DND-41 (cell line): Measurements from ENCODE around the gene SMG7.

Experiments used
- ATAC-seq: fragments of 200-7000 bp; cut with Tn5 transposase; 3 replicates; pipeline ENCODE4 v1.9.1; 2021; ENCODE audit warnings: low read depth; ENCODE audit not compliant: insufficient read depth
- DNase-seq: peaks from one replicate; pipeline ENCODE4 v3.0.0-alpha.2; 2020
- H2AFZ ChIP-seq: 2 replicates; pipeline ENCODE4 v1.6.0; 2012; ENCODE audit warnings: low read depth, low read length
- H3K27ac ChIP-seq: 2 replicates; pipeline ENCODE4 v1.5.1; 2012; ENCODE audit warnings: low read length, inconsistent platforms
- H3K27me3 ChIP-seq: fragments of 200-600 bp; sonication (generic); 2 replicates; pipeline ENCODE4 v1.6.0; 2012; ENCODE audit warnings: low read length, mild to moderate bottlenecking, inconsistent platforms; ENCODE audit not compliant: insufficient read depth, poor library complexity
- H3K36me3 ChIP-seq: 2 replicates; pipeline ENCODE4 v1.5.1; 2012; ENCODE audit warnings: low read length, inconsistent platforms; ENCODE audit not compliant: insufficient read depth
- H3K4me1 ChIP-seq: 2 replicates; pipeline ENCODE4 v1.5.1; 2012; ENCODE audit warnings: mild to moderate bottlenecking, low read length; ENCODE audit not compliant: insufficient read depth
- H3K4me2 ChIP-seq: 2 replicates; pipeline ENCODE4 v1.6.0; 2012; ENCODE audit warnings: mild to moderate bottlenecking, moderate library complexity, low read length, inconsistent platforms; ENCODE audit not compliant: insufficient read depth
- H3K4me3 ChIP-seq, 2 experiments: fragments of 200-600 bp in 1 of 2; shearing (Covaris generic) in 1 of 2; 2 replicates each; pipeline ENCODE4 v1.5.1; 2012 to 2016; ENCODE audit warnings: inconsistent platforms in 2 of 2, low read length in 2 of 2, mild to moderate bottlenecking in 2 of 2, low read depth in 1 of 2, moderate library complexity in 1 of 2
- H3K79me2 ChIP-seq: 2 replicates; pipeline ENCODE4 v1.6.0; 2012; ENCODE audit warnings: low read length, inconsistent platforms; ENCODE audit not compliant: insufficient read depth
- H3K9ac ChIP-seq: 2 replicates; pipeline ENCODE4 v1.6.0; 2012; ENCODE audit warnings: low read depth, mild to moderate bottlenecking, inconsistent platforms, low read length, moderate library complexity
- H3K9me3 ChIP-seq: 2 replicates; pipeline ENCODE4 v1.5.1; 2012; ENCODE audit warnings: low read length, moderate library complexity, mild to moderate bottlenecking, inconsistent platforms; ENCODE audit not compliant: insufficient read depth, severe bottlenecking
- H4K20me1 ChIP-seq: 2 replicates; pipeline ENCODE4 v1.6.0; 2012; ENCODE audit warnings: low read length; ENCODE audit not compliant: insufficient read depth
- CTCF ChIP-seq: IDR thresholded peaks from 2 replicates; pipeline ENCODE4 v1.5.1; 2012; ENCODE audit warnings: borderline replicate concordance, low read length, moderate library complexity, mild to moderate bottlenecking; ENCODE audit not compliant: poor library complexity, severe bottlenecking; ENCODE audit errors: extremely low read depth
- EZH2 ChIP-seq: IDR thresholded peaks from 3 replicates; pipeline ENCODE4 v1.6.1; 2012; ENCODE audit warnings: borderline replicate concordance, low read depth, mild to moderate bottlenecking, moderate library complexity, low read length, inconsistent platforms; ENCODE audit not compliant: severe bottlenecking

The SMG7 gene

GRCh38 chr1:183550915-183551314 lies 78.6 kb downstream of the SMG7 start:
- Histone ChIP-seq H3K27ac (no peak overlapping the region), H3K36me3 (peaks cover 92% of the 10 kb centered on the region)
- no peak for ATAC-seq

DNA sequence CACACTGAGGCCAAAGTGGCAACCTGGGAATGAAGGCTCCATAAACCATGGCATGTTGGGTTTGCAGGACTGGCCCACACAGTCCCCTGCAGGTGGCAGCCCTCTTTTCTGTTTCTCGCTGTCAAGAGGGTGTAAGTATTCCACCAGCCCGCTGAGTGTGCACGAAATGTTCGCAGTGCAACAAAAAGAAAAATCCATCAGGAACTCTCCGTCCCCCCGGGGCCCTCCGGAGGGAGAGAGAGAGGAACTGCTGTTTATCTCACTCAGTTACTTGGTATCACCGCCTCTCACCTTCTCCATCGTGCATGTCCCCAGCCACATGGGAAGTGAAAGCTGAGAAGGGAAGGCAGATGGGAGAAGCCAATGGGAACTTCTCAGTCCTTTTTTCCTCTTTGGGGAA lies 79.6 kb downstream of the SMG7 start:
- Histone ChIP-seq H3K4me2 (no peak overlapping the region), H3K9ac (no peak overlapping the region), H3K36me3 (peaks cover 82% of the 10 kb centered on the region), H3K79me2 (no peaks in the 10 kb centered on the region), H3K4me1 (no peaks in the 10 kb centered on the region), H3K9me3 (no peaks in the 10 kb centered on the region), H3K27ac (no peak overlapping the region), H3K4me3 (no peak overlapping the region), H2AFZ (no peak overlapping the region), H3K27me3 (no peaks in the 10 kb centered on the region), H4K20me1 (no peaks in the 10 kb centered on the region)
- TF ChIP-seq CTCF (no peak), EZH2 (no peak)
- DNase-seq (no peak), ATAC-seq (no peak)

More at GRCh38 chr1:183550915-183551314, 78.6 kb downstream of the SMG7 start:
- Histone ChIP-seq H3K27me3 (no peaks in the 10 kb centered on the region), H3K9ac (no peak overlapping the region), H3K4me2 (no peak overlapping the region), H3K79me2 (no peaks in the 10 kb centered on the region), H4K20me1 (no peaks in the 10 kb centered on the region; the same call in 1 of the 2 replicates), H3K4me1 (no peaks in the 10 kb centered on the region), H3K4me3 (no peak overlapping the region), H2AFZ (no peak overlapping the region), H3K9me3 (no peaks in the 10 kb centered on the region)
- no peak for DNase-seq
- TF ChIP-seq EZH2: no peak
- TF ChIP-seq CTCF: no peak

- Histone ChIP-seq H3K4me2 (no peak overlapping the region), H3K9ac (no peak overlapping the region), H3K27ac (no peak overlapping the region), H3K79me2 (no peaks in the 10 kb centered on the region), H2AFZ (no peak overlapping the region), H3K36me3 (peaks cover 76% of the 10 kb centered on the region), H3K4me1 (no peaks in the 10 kb centered on the region), H4K20me1 (no peaks in the 10 kb centered on the region), H3K4me3 (no peak overlapping the region), H3K27me3 (no peaks in the 10 kb centered on the region), H3K9me3 (no peaks in the 10 kb centered on the region)
- DNase-seq: no peak
- TF ChIP-seq CTCF: no peak
- no peak for TF ChIP-seq EZH2
- ATAC-seq: no peak
Measured at GRCh38 chr1:183552441-183552840, 80.1 kb downstream of the SMG7 start.

- Histone ChIP-seq H3K27me3 (no peaks in the 10 kb centered on the region), H3K27ac (no peak overlapping the region), H4K20me1 (no peaks in the 10 kb centered on the region), H3K4me2 (no peak overlapping the region), H3K4me1 (no peaks in the 10 kb centered on the region), H3K9ac (no peak overlapping the region), H3K4me3 (no peak overlapping the region), H2AFZ (no peak overlapping the region), H3K36me3 (peaks cover 72% of the 10 kb centered on the region), H3K9me3 (no peaks in the 10 kb centered on the region), H3K79me2 (no peaks in the 10 kb centered on the region)
- no peak for DNase-seq
- TF ChIP-seq EZH2: no peak
- TF ChIP-seq CTCF: no peak
- ATAC-seq: no peak
Measured at GRCh38 chr1:183552891-183553290, 80.6 kb downstream of the SMG7 start.
